Epithelial cell of esophagus (primary cell): ENCODE results near the gene GRAMD4.

Experiments
- DNase-seq: peaks from one replicate; pipeline ENCODE4 v3.0.0; 2010; ENCODE audit warnings: low read depth
- H3K4me3 ChIP-seq: 2 replicates; pipeline ENCODE4 v1.5.1; 2011; ENCODE audit warnings: mild to moderate bottlenecking, low read length, control low read depth
- CTCF ChIP-seq: IDR thresholded peaks from 2 replicates; pipeline ENCODE4 v1.5.1; 2011; ENCODE audit warnings: low read depth, mild to moderate bottlenecking, low read length, control low read depth, inconsistent platforms; ENCODE audit not compliant: insufficient read depth; ENCODE audit errors: missing control alignments

GRAMD4 gene

GRCh38 chr22:46659059-46659790, 39.0 kb downstream of the GRAMD4 start:
- DNase-seq: no peak
- H3K4me3 ChIP-seq: no peak overlapping the region
- no peak for TF ChIP-seq CTCF

GRCh38 chr22:46659791-46660186, 39.6 kb downstream of the GRAMD4 start:
- no peak for TF ChIP-seq CTCF
- no peak for DNase-seq
- no peak overlapping the region for H3K4me3 ChIP-seq

- no peak for DNase-seq
- TF ChIP-seq CTCF: no peak
- no peak overlapping the region for H3K4me3 ChIP-seq
These were observed 40.5 kb downstream of the GRAMD4 start for GRCh38 chr22:46660604-46661201.

- no peak for TF ChIP-seq CTCF
- no peak overlapping the region for H3K4me3 ChIP-seq
- peak; percentile 88 for DNase-seq
These were observed 41.1 kb downstream of the GRAMD4 start for GRCh38 chr22:46661221-46661851.

GRCh38 chr22:46662226-46662625, 42.0 kb downstream of the GRAMD4 start:
- H3K4me3 ChIP-seq: no peak overlapping the region
- TF ChIP-seq CTCF: no peak
- no peak for DNase-seq

GRCh38 chr22:46663001-46663400, 42.8 kb downstream of the GRAMD4 start:
- no peak overlapping the region for H3K4me3 ChIP-seq
- no peak for TF ChIP-seq CTCF
- no peak for DNase-seq
